ENCODE data around the gene CLIC2. TPM values are rescaled to one million over a fixed set of nuclear protein-coding genes. Genes with fewer than 3 reads are reported as not detected.

Gene CLIC2
- total RNA-seq, 1 experiment from 2014 or later, result 0.98 TPM

- no peak overlapping the region for H2BK5ac ChIP-seq (ENCODE audit: insufficient read length, low read length)
- H3K4ac ChIP-seq (ENCODE audit: low read depth, low read length), result no peak overlapping the region
- H4K20me1 ChIP-seq (ENCODE audit: control insufficient read depth, insufficient read depth, insufficient read length), result no peaks in the 10 kb centered on the region
- no peaks in the 10 kb centered on the region for H3K4me1 Mint-ChIP-seq
- no peak overlapping the region for H2BK12ac ChIP-seq (ENCODE audit: insufficient read length, low read depth, low read length)
- no peaks in the 10 kb centered on the region for H3K79me2 ChIP-seq (ENCODE audit: insufficient read depth, low read length)
- H3K18ac ChIP-seq (ENCODE audit: insufficient read length, low read depth, low read length), result no peak overlapping the region
- H4K5ac ChIP-seq (ENCODE audit: insufficient read length, low read depth, low read length), result no peak overlapping the region
- peaks cover 0 to 2% (median 0%) of the 10 kb centered on the region in 3 experiments; a peak in 2 of 7 replicates for H3K36me3 Mint-ChIP-seq (ENCODE audit: insufficient read depth in 1 of 3, low read depth in 3 of 3)
- no peak overlapping the region for H2BK15ac ChIP-seq (ENCODE audit: low read depth, low read length)
- H3K14ac ChIP-seq (ENCODE audit: insufficient read depth, low read length), result no peak overlapping the region
- no peak overlapping the region for H3K56ac ChIP-seq (ENCODE audit: insufficient read length, low read depth, low read length)
- no peak for DNase-seq
- H2AK5ac ChIP-seq (ENCODE audit: insufficient read length, low read length), result no peak overlapping the region
- no peak overlapping the region for H2AFZ ChIP-seq (ENCODE audit: low read length)
- H3K27me3 Mint-ChIP-seq (ENCODE audit: low read depth), result no peaks in the 10 kb centered on the region
- H2BK120ac ChIP-seq (ENCODE audit: low read depth, low read length, poor library complexity, severe bottlenecking), result no peak overlapping the region
- H3K27ac ChIP-seq (ENCODE audit: insufficient read length, low read depth, low read length), result no peak overlapping the region
- H3K79me1 ChIP-seq (ENCODE audit: insufficient read depth, low read depth, low read length, poor library complexity, severe bottlenecking), result no peaks in the 10 kb centered on the region
- no peak for TF ChIP-seq CTCF (conservative IDR thresholded peaks at IDR 0.05)
- no peak overlapping the region for H3K9ac ChIP-seq (ENCODE audit: extremely low read depth, insufficient read length, low read length)
- no peaks in the 10 kb centered on the region for H3K23me2 ChIP-seq (ENCODE audit: insufficient read length, low read depth, low read length, poor library complexity, severe bottlenecking)
- H3K23ac ChIP-seq (ENCODE audit: insufficient read length, low read depth, low read length), result no peak overlapping the region
- no peak overlapping the region for H4K91ac ChIP-seq (ENCODE audit: insufficient read length, low read depth, low read length)
- peaks cover 65 to 67% of the 10 kb centered on the region in 2 experiments for H3K9me3 Mint-ChIP-seq
- peaks cover 24% of the 10 kb centered on the region for H3K9me3 ChIP-seq (ENCODE audit: control insufficient read depth, low read depth, low read length)
- H3K4me2 ChIP-seq (ENCODE audit: insufficient read depth, insufficient read length, low read length), result no peak overlapping the region
- H3T11ph ChIP-seq (ENCODE audit: low read length), result no peak overlapping the region
- no CpG with 5 or more reads among the region's 1 CpG for WGBS (ENCODE audit: extremely low coverage, insufficient read length, low lambda C conversion rate)
- no peaks in the 10 kb centered on the region for H3K4me1 ChIP-seq (ENCODE audit: insufficient read depth, low read length)
- H4K8ac ChIP-seq (replicated peaks; ENCODE audit: insufficient read length, low read depth, low read length), result no peak overlapping the region
- no peak overlapping the region for H2BK20ac ChIP-seq (ENCODE audit: low read depth, low read length, poor library complexity, severe bottlenecking)
- H3K27ac Mint-ChIP-seq, result no peak overlapping the region
- no peak overlapping the region for H3K4me3 Mint-ChIP-seq
- H3K27me3 ChIP-seq (ENCODE audit: insufficient read depth, low read length), result no peaks in the 10 kb centered on the region
Observed at GRCh38 chrX:155279873-155280272, 54.5 kb downstream of the CLIC2 start.

Data from H9 (cell line).